HCT116 (cell line): Measurements from ENCODE around the gene GJB4. TPM values are rescaled to one million over a fixed set of nuclear protein-coding genes. Genes with fewer than 3 reads are reported as not detected.

ENCODE experiments used
- ATAC-seq: fragments of 200-7000 bp; cut with Tn5 transposase; 2 replicates; pipeline ENCODE4 v1.9.1; 2020; ENCODE audit warnings: mild to moderate bottlenecking, moderate library complexity
- BruUV-seq: library from RNA; stranded (reverse); fragments of 400-500 nt; replicated peaks from 2 replicates; lab custom pipeline; 2021; lab: Mats Ljungman, UMichigan
- CTCF ChIA-PET: fragments of 300-600 bp; sonication (Branson Sonifier 250); formaldehyde crosslinking; loops from one replicate; lab custom pipeline; 2021; ENCODE audit warnings: antibody characterized with exemption; lab: Charles Lee
- POLR2A ChIA-PET: fragments of 300-600, 350-600 bp; sonication (Branson Sonifier 250); formaldehyde crosslinking; loops from one replicate; lab custom pipeline; 2021; ENCODE audit warnings: antibody characterized with exemption; lab: Charles Lee
- RAD21 ChIA-PET, 2 experiments: fragments of 300-600 bp; sonication (Branson Sonifier 250); formaldehyde crosslinking; loops; one replicate each; lab custom pipeline; 2023; ENCODE audit warnings: low total read pairs in 2 of 2; ENCODE audit not compliant: uncharacterized antibody in 2 of 2, unreplicated experiment in 2 of 2, low non-redundant PET in 1 of 2; lab: Charles Lee
- DNase-seq: peaks from one replicate; pipeline ENCODE4 v3.0.0-alpha.2; 2010; ENCODE audit warnings: low read depth, low spot score
- H2AFZ ChIP-seq: fragments of 200-600 bp; shearing (Covaris generic), sonication (generic); 2 replicates; pipeline ENCODE4 v1.6.1; 2017; ENCODE audit warnings: low read depth, mixed run types, mixed read lengths, antibody characterized with exemption, low read length; ENCODE audit not compliant: poor library complexity, severe bottlenecking
- H3K27ac ChIP-seq: 2 replicates; pipeline ENCODE4 v1.5.1; 2012; ENCODE audit warnings: low read depth, low read length
- H3K27me3 ChIP-seq: fragments of 200-600 bp; sonication (generic); 2 replicates; pipeline ENCODE4 v1.6.1; 2016; ENCODE audit warnings: mixed run types, low read length, mixed read lengths; ENCODE audit not compliant: insufficient read depth
- H3K36me3 ChIP-seq, 2 experiments: fragments of 200-500 bp in 1 of 2; fragments of 200-600 bp in 1 of 2; sonication (Bioruptor generic) in 1 of 2; sonication (generic) in 1 of 2; 2 replicates each; pipeline versions ENCODE4 v1.5.1 to v1.6.1; 2014 to 2016; ENCODE audit warnings: low read length in 2 of 2, inconsistent platforms in 1 of 2, mixed read lengths in 1 of 2, mixed run types in 1 of 2; ENCODE audit not compliant: insufficient read depth in 2 of 2, control insufficient read depth in 1 of 2
- H3K4me1 ChIP-seq, 2 experiments: fragments of 200-600 bp in 1 of 2; sonication (generic) in 1 of 2; 2 replicates each; pipeline versions ENCODE4 v1.5.1 to v1.6.1; 2012 to 2017; ENCODE audit warnings: low read length in 2 of 2, inconsistent platforms in 1 of 2, mild to moderate bottlenecking in 1 of 2, mixed read lengths in 1 of 2, mixed run types in 1 of 2, moderate library complexity in 1 of 2; ENCODE audit not compliant: insufficient read depth in 2 of 2, control insufficient read depth in 1 of 2
- H3K4me2 ChIP-seq: fragments of 200-600 bp; sonication (generic); 2 replicates; pipeline ENCODE4 v1.6.1; 2017; ENCODE audit warnings: mixed run types, low read length, mixed read lengths
- H3K4me3 ChIP-seq, 2 experiments: fragments of 200-600 bp in 1 of 2; sonication (generic) in 1 of 2; replicated peaks in 1 of 2; 2 replicates each; pipeline ENCODE4 v1.5.1; 2011 to 2016; ENCODE audit warnings: low read length in 2 of 2, control low read depth in 1 of 2, low read depth in 1 of 2, mild to moderate bottlenecking in 1 of 2, mixed read lengths in 1 of 2, mixed run types in 1 of 2
- H3K79me2 ChIP-seq: fragments of 200-600 bp; sonication (generic); 2 replicates; pipeline ENCODE4 v1.6.1; 2017; ENCODE audit warnings: mild to moderate bottlenecking, mixed run types, low read length, moderate library complexity, mixed read lengths; ENCODE audit not compliant: insufficient read depth
- H3K9ac ChIP-seq: fragments of 200-600 bp; sonication (generic); 2 replicates; pipeline ENCODE4 v1.6.1; 2016; ENCODE audit warnings: low read length, mixed read lengths
- H3K9me2 ChIP-seq: fragments of 200-600 bp; sonication (generic), shearing (Covaris generic); 2 replicates; pipeline ENCODE4 v1.6.1; 2017; ENCODE audit warnings: mixed run types, mild to moderate bottlenecking, moderate library complexity; ENCODE audit not compliant: insufficient read depth
- H3K9me3 ChIP-seq, 2 experiments: fragments of 200-500 bp in 1 of 2; fragments of 200-600 bp in 1 of 2; sonication (Bioruptor generic) in 1 of 2; sonication (generic) in 1 of 2; 2 replicates each; pipeline ENCODE4 v1.6.1; 2014 to 2017; ENCODE audit warnings: low read length in 2 of 2, mixed read lengths in 2 of 2, inconsistent platforms in 1 of 2, low read depth in 1 of 2, mild to moderate bottlenecking in 1 of 2, mixed run types in 1 of 2, moderate library complexity in 1 of 2; ENCODE audit not compliant: control insufficient read depth in 1 of 2, insufficient read depth in 1 of 2
- H4K20me1 ChIP-seq: fragments of 200-600 bp; sonication (generic), shearing (Covaris generic); 2 replicates; pipeline ENCODE4 v1.6.1; 2017; ENCODE audit warnings: mixed run types, mild to moderate bottlenecking, moderate library complexity; ENCODE audit not compliant: insufficient read depth
- ATF3 ChIP-seq: IDR thresholded peaks from 2 replicates; pipeline ENCODE4 v1.6.1; 2012
- CEBPB ChIP-seq: IDR thresholded peaks from 2 replicates; pipeline ENCODE4 v1.6.1; 2012; ENCODE audit warnings: low read depth
- CTCF ChIP-seq, 3 experiments: fragments of 200-600 bp in 1 of 3; sonication (generic) in 1 of 3; IDR thresholded peaks in 2 of 3; conservative IDR thresholded peaks in 1 of 3; 2 replicates each; pipeline ENCODE4 v1.5.1; 2012 to 2017; ENCODE audit warnings: low read depth in 2 of 3, low read length in 2 of 3, antibody characterized with exemption in 1 of 3, borderline replicate concordance in 1 of 3, control low read depth in 1 of 3, mild to moderate bottlenecking in 1 of 3, mixed read lengths in 1 of 3, mixed run types in 1 of 3, moderate library complexity in 1 of 3; ENCODE audit not compliant: insufficient read depth in 1 of 3
- EGR1 ChIP-seq: IDR thresholded peaks from 2 replicates; pipeline ENCODE4 v1.6.1; 2012; ENCODE audit warnings: low read depth
- ELF1 ChIP-seq: IDR thresholded peaks from 2 replicates; pipeline ENCODE4 v1.6.1; 2012; ENCODE audit warnings: low read depth, borderline replicate concordance
- EZH2 ChIP-seq: fragments of 200-600 bp; sonication (generic); IDR thresholded peaks from 2 replicates; pipeline ENCODE4 v1.6.1; 2017; ENCODE audit warnings: antibody characterized with exemption, mixed run types
- EZH2phosphoT487 ChIP-seq: fragments of 200-600 bp; IDR thresholded peaks from 2 replicates; pipeline ENCODE4 v1.6.1; 2018; ENCODE audit warnings: antibody characterized with exemption, borderline replicate concordance
- FOSL1 ChIP-seq: IDR thresholded peaks from 2 replicates; pipeline ENCODE4 v1.6.1; 2012; ENCODE audit warnings: low read depth
- JUND ChIP-seq: IDR thresholded peaks from 2 replicates; pipeline ENCODE4 v1.6.1; 2012
- POLR2A ChIP-seq: IDR thresholded peaks from 2 replicates; pipeline ENCODE4 v1.7.0; 2011; ENCODE audit warnings: borderline replicate concordance; ENCODE audit not compliant: insufficient read depth, insufficient read length; ENCODE audit errors: extremely low read depth
- POLR2AphosphoS5 ChIP-seq: IDR thresholded peaks from 2 replicates; pipeline ENCODE4 v1.6.1; 2011; ENCODE audit warnings: mild to moderate bottlenecking, low read depth, low read length, moderate library complexity
- RAD21 ChIP-seq: IDR thresholded peaks from 2 replicates; pipeline ENCODE4 v1.6.1; 2012; ENCODE audit warnings: low read depth, mild to moderate bottlenecking
- SIN3A ChIP-seq: IDR thresholded peaks from 2 replicates; pipeline ENCODE4 v1.6.1; 2012; ENCODE audit warnings: low read depth
- SP1 ChIP-seq: IDR thresholded peaks from 2 replicates; pipeline ENCODE4 v1.6.1; 2012; ENCODE audit warnings: low read depth
- SRF ChIP-seq: IDR thresholded peaks from 2 replicates; pipeline ENCODE4 v1.6.1; 2012; ENCODE audit warnings: low read depth
- TCF7L2 ChIP-seq: IDR thresholded peaks from 2 replicates; pipeline ENCODE4 v1.7.0; 2011; ENCODE audit warnings: borderline replicate concordance, inconsistent platforms; ENCODE audit not compliant: insufficient read depth, insufficient read length; ENCODE audit errors: extremely low read depth
- YY1 ChIP-seq: IDR thresholded peaks from 2 replicates; pipeline ENCODE4 v1.6.1; 2011; ENCODE audit warnings: low read length, low read depth, moderate library complexity, mild to moderate bottlenecking; ENCODE audit not compliant: insufficient replicate concordance; ENCODE audit errors: extremely low read depth
- ZNF274 ChIP-seq: fragments of 200-500 bp; sonication (Bioruptor generic); IDR thresholded peaks from 2 replicates; pipeline ENCODE4 v1.6.1; 2014; ENCODE audit warnings: mild to moderate bottlenecking, low read depth, low read length, inconsistent platforms
- intact Hi-C: fragments of 100-400 bp; cut with micrococcal nuclease; formaldehyde crosslinking; loops from 2 replicates; pipeline ENCODE4 v1.10.0; 2022
- total RNA-seq: library from RNA; stranded (reverse); gene quantifications from one replicate; pipeline ENCODE4 v1.2.1, GENCODE V29; 2021; ENCODE audit not compliant: unreplicated experiment
- TF ChIP-seq, protein P1 (sequence below): IDR thresholded peaks from 2 replicates; pipeline ENCODE4 v1.6.1; 2012
- TF ChIP-seq, protein P2 (sequence below): IDR thresholded peaks from 2 replicates; pipeline ENCODE4 v1.6.1; 2011; ENCODE audit warnings: mild to moderate bottlenecking, low read length, moderate library complexity; ENCODE audit not compliant: insufficient replicate concordance; ENCODE audit errors: extremely low read depth

GJB4 gene
- total RNA-seq, 1 experiment from 2014 or later = 2.0 TPM

GRCh38 chr1:34779526-34779925, 20.0 kb downstream of the GJB4 start:
- peak overlapping the region; percentile 83 for H3K9ac ChIP-seq
- POLR2A ChIA-PET = interaction anchor here (0.8 to 1.5 kb wide), 5 partner anchors 15 to 80 kb away, joined by 3 to 5 read pairs (median 4); partner anchors contain the start of genes GJB4, GJB5 and SMIM12
- CTCF ChIA-PET = interaction anchor here (0.9 to 1.2 kb wide), 3 partner anchors 37 to 80 kb away, joined by 3 to 4 read pairs (median 4); partner anchors contain the start of gene SMIM12
- peak overlapping the region; percentile 98 for H3K27ac ChIP-seq
- H4K20me1 ChIP-seq = no peaks in the 10 kb centered on the region
- peak overlapping the region; percentile 86 for H3K4me2 ChIP-seq
- ATAC-seq = peak; percentile 57
- H3K4me3 ChIP-seq = no peak overlapping the region
- intact Hi-C loops = loop anchor here (2.0 kb wide), 1 partner anchor 17 kb away; no protein-coding TSS in a partner anchor
- BruUV-seq = no TSS peak
- H3K36me3 ChIP-seq = peaks cover 0 to 2% of the 10 kb centered on the region in 2 experiments; a peak in 1 of 4 replicates
- peaks cover 40% of the 10 kb centered on the region for H3K79me2 ChIP-seq
- DNase-seq = peak; percentile 77
- RAD21 ChIA-PET = interaction anchor here in 1 of 2 experiments (0.9 kb wide), 1 partner anchor 37 kb away, joined by 3 read pairs; no protein-coding TSS in a partner anchor
- H3K9me3 ChIP-seq = no peaks in the 10 kb centered on the region
- peaks cover 39 to 59% of the 10 kb centered on the region in 2 experiments for H3K4me1 ChIP-seq
- H3K27me3 ChIP-seq = no peaks in the 10 kb centered on the region
- no peaks in the 10 kb centered on the region for H3K9me2 ChIP-seq
- peak overlapping the region; percentile 14 for H2AFZ ChIP-seq
- TF ChIP-seq RAD21 = no peak
- TF ChIP-seq YY1 = peak; percentile 76
- no peak for TF ChIP-seq SRF
- no peak for TF ChIP-seq EZH2
- TF ChIP-seq JUND = no peak
- TF ChIP-seq POLR2A = no peak
- TF ChIP-seq ZNF274 = no peak
- no peak for TF ChIP-seq SIN3A
- TF ChIP-seq EZH2phosphoT487 = no peak
- no peak for TF ChIP-seq ELF1
- no peak for TF ChIP-seq FOSL1
- no peak for TF ChIP-seq SP1
- TF ChIP-seq TCF7L2 = no peak
- TF ChIP-seq CEBPB = no peak
- no peak for TF ChIP-seq ATF3
- no peak for TF ChIP-seq EGR1
- no peak for TF ChIP-seq CTCF (IDR thresholded peaks at IDR 0.05 in 2 of 3, conservative IDR thresholded peaks at IDR 0.05 in 1 of 3; ENCODE audit: borderline replicate concordance in 1 of 3, insufficient read depth in 1 of 3, low read depth in 2 of 3, low read length in 2 of 3)
- TF ChIP-seq, protein P1, sequence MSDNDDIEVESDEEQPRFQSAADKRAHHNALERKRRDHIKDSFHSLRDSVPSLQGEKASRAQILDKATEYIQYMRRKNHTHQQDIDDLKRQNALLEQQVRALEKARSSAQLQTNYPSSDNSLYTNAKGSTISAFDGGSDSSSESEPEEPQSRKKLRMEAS = no peak
- TF ChIP-seq, protein P2, sequence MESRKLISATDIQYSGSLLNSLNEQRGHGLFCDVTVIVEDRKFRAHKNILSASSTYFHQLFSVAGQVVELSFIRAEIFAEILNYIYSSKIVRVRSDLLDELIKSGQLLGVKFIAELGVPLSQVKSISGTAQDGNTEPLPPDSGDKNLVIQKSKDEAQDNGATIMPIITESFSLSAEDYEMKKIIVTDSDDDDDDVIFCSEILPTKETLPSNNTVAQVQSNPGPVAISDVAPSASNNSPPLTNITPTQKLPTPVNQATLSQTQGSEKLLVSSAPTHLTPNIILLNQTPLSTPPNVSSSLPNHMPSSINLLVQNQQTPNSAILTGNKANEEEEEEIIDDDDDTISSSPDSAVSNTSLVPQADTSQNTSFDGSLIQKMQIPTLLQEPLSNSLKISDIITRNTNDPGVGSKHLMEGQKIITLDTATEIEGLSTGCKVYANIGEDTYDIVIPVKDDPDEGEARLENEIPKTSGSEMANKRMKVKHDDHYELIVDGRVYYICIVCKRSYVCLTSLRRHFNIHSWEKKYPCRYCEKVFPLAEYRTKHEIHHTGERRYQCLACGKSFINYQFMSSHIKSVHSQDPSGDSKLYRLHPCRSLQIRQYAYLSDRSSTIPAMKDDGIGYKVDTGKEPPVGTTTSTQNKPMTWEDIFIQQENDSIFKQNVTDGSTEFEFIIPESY = peak; percentile 42
- TF ChIP-seq POLR2AphosphoS5 = peak; percentile 83
